ENCODE data around the gene LETM1. TPM values are rescaled to one million over a fixed set of nuclear protein-coding genes. Genes with fewer than 3 reads are reported as not detected.

The LETM1 gene
- total RNA-seq, 6 donors from 2014 or later, result 31.4 to 98.5 (median 47.8) TPM

- H3K4me3 ChIP-seq, result peak overlapping the region; percentile 72 to 98 (median 80)
- no peaks in the 10 kb centered on the region for H3K27me3 ChIP-seq
- 25 to 33% methylated on average over 14 to 21 of the region's 32 CpGs for WGBS, 2 donors
- H3K9me3 ChIP-seq, result no peaks in the 10 kb centered on the region
- peaks cover 12 to 46% (median 27%) of the 10 kb centered on the region in 4 donors for H3K4me1 ChIP-seq
- TF ChIP-seq CTCF (IDR thresholded peaks at IDR 0.05) (no peak), POLR2A (IDR thresholded peaks at IDR 0.05) (no peak), EP300 (IDR thresholded peaks at IDR 0.05) (no peak), POLR2AphosphoS5 (IDR thresholded peaks at IDR 0.05) (no peak)
- peak; percentile 0 to 32 for ATAC-seq (ENCODE audit: low FRiP score in 2 of 2)
- peak overlapping the region; percentile 76 to 88 (median 84) for H3K27ac ChIP-seq
- peak in 1 of 2 donors; percentile 37 for DNase-seq
- no peaks in the 10 kb centered on the region for H3K36me3 ChIP-seq
These were observed 1.2 kb upstream of the LETM1 start for GRCh38 chr4:1856943-1857699.

- peak in 1 of 2 donors; percentile 61 for ATAC-seq (ENCODE audit: low FRiP score in 2 of 2)
- peak in 1 of 2 donors; percentile 33 for DNase-seq
- TF ChIP-seq POLR2A (IDR thresholded peaks at IDR 0.05), result peak in 1 of 4 donors; percentile 61
- TF ChIP-seq CTCF (IDR thresholded peaks at IDR 0.05), result no peak
- peak overlapping the region; percentile 72 to 98 (median 80) for H3K4me3 ChIP-seq
- H3K36me3 ChIP-seq, result no peaks in the 10 kb centered on the region
- no peaks in the 10 kb centered on the region for H3K9me3 ChIP-seq
- WGBS, 2 donors, result 1 to 3% methylated on average over 21 to 28 of the region's 92 CpGs
- no peaks in the 10 kb centered on the region for H3K27me3 ChIP-seq
- H3K27ac ChIP-seq, result peak overlapping the region; percentile 81 to 88 (median 85)
- peaks cover 22 to 61% (median 41%) of the 10 kb centered on the region in 4 donors for H3K4me1 ChIP-seq
These were observed 454 bp downstream of the LETM1 start for GRCh38 chr4:1855333-1856070.

GRCh38 chr4:1854752-1855151 lies 1.2 kb downstream of the LETM1 start:
- H3K4me3 ChIP-seq, result peak overlapping the region in 3 of 4 donors; percentile 72 to 98 (median 79)
- no peak for DNase-seq
- 70 to 76% methylated on average over 1 of the region's 1 CpG for WGBS, 2 donors
- peak overlapping the region in 2 of 4 donors; percentile 83 to 87 for H3K27ac ChIP-seq
- H3K4me1 ChIP-seq, result peaks cover 22 to 61% (median 41%) of the 10 kb centered on the region in 4 donors
- ATAC-seq (ENCODE audit: low FRiP score in 2 of 2), result no peak
- no peaks in the 10 kb centered on the region for H3K9me3 ChIP-seq
- no peaks in the 10 kb centered on the region for H3K27me3 ChIP-seq
- no peaks in the 10 kb centered on the region for H3K36me3 ChIP-seq
- TF ChIP-seq CTCF (IDR thresholded peaks at IDR 0.05) (no peak), EP300 (IDR thresholded peaks at IDR 0.05) (no peak), POLR2A (IDR thresholded peaks at IDR 0.05) (no peak), POLR2AphosphoS5 (IDR thresholded peaks at IDR 0.05) (no peak)

- Histone ChIP-seq H3K4me1 (peaks cover 22 to 61% (median 41%) of the 10 kb centered on the region in 4 donors), H3K36me3 (peaks cover 0 to 8% (median under 1%) of the 10 kb centered on the region in 4 donors), H3K27me3 (no peaks in the 10 kb centered on the region), H3K9me3 (no peaks in the 10 kb centered on the region), H3K27ac (peak overlapping the region in 1 of 4 donors; percentile 8), H3K4me3 (no peak overlapping the region)
- no peak for ATAC-seq (ENCODE audit: low FRiP score in 2 of 2)
- WGBS, 2 donors, result 78 to 88% methylated on average over 9 of the region's 9 CpGs
- peak in 1 of 2 donors; percentile 47 for DNase-seq
- TF ChIP-seq POLR2AphosphoS5 (IDR thresholded peaks at IDR 0.05) (no peak), POLR2A (IDR thresholded peaks at IDR 0.05) (no peak), CTCF (IDR thresholded peaks at IDR 0.05) (no peak)
These were observed 2.9 kb downstream of the LETM1 start for GRCh38 chr4:1852904-1853623.

Measured in upper lobe of left lung (tissue), 6 donors.